BE2C (cell line): ENCODE results near the gene JUND.

Experiments
- DNase-seq: peaks from one replicate; pipeline ENCODE4 v3.0.0-alpha.2; 2020
- H3K27me3 ChIP-seq: fragments of 250-450 bp; sonication (Bioruptor Pico); 2 replicates; pipeline ENCODE4 v1.5.1; 2020; ENCODE audit warnings: mild to moderate bottlenecking
- H3K36me3 ChIP-seq: fragments of 250-450 bp; sonication (Bioruptor Pico); 2 replicates; pipeline ENCODE4 v1.5.1; 2020; ENCODE audit warnings: mild to moderate bottlenecking
- H3K4me1 ChIP-seq: fragments of 250-450 bp; sonication (Bioruptor Pico); 2 replicates; pipeline ENCODE4 v1.5.1; 2020
- H3K4me3 ChIP-seq: 2 replicates; pipeline ENCODE4 v1.5.1; 2011; ENCODE audit warnings: low read depth, low read length
- H3K9me3 ChIP-seq: fragments of 250-450 bp; sonication (Bioruptor Pico); 2 replicates; pipeline ENCODE4 v1.5.1; 2020
- CTCF ChIP-seq: IDR thresholded peaks from 2 replicates; pipeline ENCODE4 v1.5.1; 2012; ENCODE audit warnings: mild to moderate bottlenecking, low read depth, low read length

The JUND gene

GRCh38 chr19:18289471-18290301 is 8.3 kb upstream of the JUND start:
- DNase-seq: no peak
- no peaks in the 10 kb centered on the region for H3K9me3 ChIP-seq
- peaks cover 19% of the 10 kb centered on the region for H3K4me1 ChIP-seq
- H3K4me3 ChIP-seq: no peak overlapping the region
- H3K36me3 ChIP-seq: no peaks in the 10 kb centered on the region
- no peak for TF ChIP-seq CTCF
- no peaks in the 10 kb centered on the region for H3K27me3 ChIP-seq

GRCh38 chr19:18287836-18288772 is 6.7 kb upstream of the JUND start:
- Histone ChIP-seq H3K36me3 (no peaks in the 10 kb centered on the region), H3K9me3 (no peaks in the 10 kb centered on the region), H3K27me3 (no peaks in the 10 kb centered on the region), H3K4me1 (peaks cover 6% of the 10 kb centered on the region), H3K4me3 (no peak overlapping the region)
- TF ChIP-seq CTCF: no peak
- no peak for DNase-seq

DNA sequence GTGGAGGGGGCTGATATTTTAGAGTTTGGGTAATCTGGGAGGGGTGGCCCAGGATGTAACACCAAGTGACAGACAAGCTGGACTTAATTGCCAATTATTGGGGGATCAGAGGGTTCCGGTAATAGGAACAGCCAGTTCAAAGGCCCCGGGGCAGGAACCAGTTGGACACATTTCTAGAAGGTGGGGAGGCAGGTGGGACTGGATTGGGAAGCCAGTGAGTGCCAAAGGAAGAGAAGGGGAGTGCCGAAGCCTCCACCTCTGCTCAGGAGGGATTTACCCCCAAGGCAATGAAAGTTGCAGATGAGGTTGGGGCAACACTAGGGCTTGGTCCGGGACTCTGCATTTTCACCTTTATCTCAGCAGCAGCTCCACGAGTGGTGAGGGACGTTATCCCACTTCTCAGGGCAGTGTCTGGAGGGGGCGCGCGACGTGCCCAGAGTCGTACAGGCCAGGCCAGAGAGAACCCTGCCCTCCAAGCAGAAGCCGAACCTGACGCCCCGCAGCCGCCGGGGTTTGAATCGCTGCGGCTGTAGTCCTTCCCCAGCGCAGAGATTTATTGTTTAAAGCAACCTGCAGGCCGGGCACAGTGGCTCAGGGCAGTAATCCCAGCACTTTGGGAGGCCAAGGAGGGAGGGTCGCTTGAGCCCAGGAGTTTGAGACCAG is 5.7 kb upstream of the JUND start:
- DNase-seq: no peak
- no peaks in the 10 kb centered on the region for H3K36me3 ChIP-seq
- no peak for TF ChIP-seq CTCF
- H3K9me3 ChIP-seq: no peaks in the 10 kb centered on the region
- H3K4me1 ChIP-seq: peaks cover 12% of the 10 kb centered on the region
- H3K27me3 ChIP-seq: no peaks in the 10 kb centered on the region
- H3K4me3 ChIP-seq: no peak overlapping the region

DNA sequence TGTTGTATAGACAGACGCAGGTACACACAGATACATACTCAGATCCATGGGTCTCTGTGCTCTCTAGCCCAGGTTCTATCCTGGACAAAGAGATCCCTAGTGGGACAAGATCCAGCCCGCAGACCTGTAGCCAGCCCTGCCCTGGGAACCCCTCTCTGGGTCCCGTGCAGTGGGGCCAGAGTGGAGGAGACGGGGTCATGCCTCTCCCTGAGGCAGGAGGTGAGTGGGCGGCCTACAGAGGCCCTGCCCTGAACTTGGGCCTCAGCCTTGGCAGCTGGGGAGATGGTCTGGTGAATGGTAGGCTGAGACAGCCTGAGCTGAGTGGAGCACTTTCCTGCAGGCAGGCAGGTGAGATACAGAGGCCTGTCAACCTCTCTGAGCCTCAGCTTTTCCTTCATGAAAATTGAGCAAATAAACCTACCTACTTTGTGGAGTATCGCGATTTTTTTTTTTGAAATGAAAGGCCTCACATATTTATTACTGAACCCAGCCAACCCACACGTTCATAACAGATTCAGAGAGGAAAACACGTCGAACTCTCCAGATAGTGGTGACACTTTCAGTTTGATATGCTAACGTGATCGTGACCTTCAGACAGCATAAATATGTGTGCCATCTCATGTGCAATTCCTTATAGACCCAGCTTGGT is 3.4 kb upstream of the JUND start:
- H3K4me1 ChIP-seq: peaks cover 9% of the 10 kb centered on the region
- no peaks in the 10 kb centered on the region for H3K27me3 ChIP-seq
- peaks cover 7% of the 10 kb centered on the region for H3K36me3 ChIP-seq
- no peak overlapping the region for H3K4me3 ChIP-seq
- TF ChIP-seq CTCF: no peak
- H3K9me3 ChIP-seq: no peaks in the 10 kb centered on the region
- DNase-seq: no peak

DNA sequence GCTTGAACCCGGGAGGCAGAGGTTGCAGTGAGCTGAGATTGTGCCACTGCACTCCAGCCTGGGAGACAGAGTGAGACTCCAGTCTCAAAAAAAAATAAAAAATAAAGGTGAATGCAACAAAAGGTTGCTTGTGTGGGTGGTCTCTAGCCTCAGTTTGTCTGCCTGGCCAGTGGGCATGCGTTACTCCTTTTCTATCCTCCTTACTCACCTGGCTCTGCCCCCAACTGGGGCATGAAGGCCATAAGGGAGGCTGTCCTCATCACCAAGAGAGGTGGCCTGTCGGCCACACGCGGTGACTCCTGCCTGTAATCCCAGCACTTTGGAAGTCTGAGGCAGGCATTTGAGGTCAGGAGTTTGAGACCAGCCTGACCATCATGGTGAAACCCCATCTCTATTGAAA is 1.9 kb upstream of the JUND start:
- no peaks in the 10 kb centered on the region for H3K27me3 ChIP-seq
- H3K4me1 ChIP-seq: peaks cover 9% of the 10 kb centered on the region
- no peak for TF ChIP-seq CTCF
- no peaks in the 10 kb centered on the region for H3K9me3 ChIP-seq
- H3K4me3 ChIP-seq: no peak overlapping the region
- H3K36me3 ChIP-seq: peaks cover 17% of the 10 kb centered on the region
- DNase-seq: no peak
